Lower lobe of right lung (tissue), 2 donors: ENCODE measurements around the gene KRT28. TPM values are rescaled to one million over a fixed set of nuclear protein-coding genes. Genes with fewer than 3 reads are reported as not detected.

Experiments
- ATAC-seq, 2 donors: fragments of 200-7000 bp; cut with Tn5 transposase; one replicate each; pipeline ENCODE4 v1.9.1; 2020 to 2022; ENCODE audit warnings: mild to moderate bottlenecking in 2 of 2, moderate library complexity in 2 of 2
- DNase-seq: peaks from one replicate; pipeline ENCODE4 v3.0.0-alpha.2; 2020
- H3K27ac ChIP-seq: fragments of 200-600 bp; one replicate; pipeline ENCODE4 v1.8.0; 2022
- H3K27me3 ChIP-seq: fragments of 200-600 bp; one replicate; pipeline ENCODE4 v1.8.0; 2022; ENCODE audit warnings: low read depth
- H3K36me3 ChIP-seq: fragments of 200-600 bp; one replicate; pipeline ENCODE4 v1.8.0; 2022; ENCODE audit warnings: mild to moderate bottlenecking
- H3K4me1 ChIP-seq: fragments of 200-600 bp; one replicate; pipeline ENCODE4 v1.8.0; 2022
- H3K4me3 ChIP-seq: fragments of 200-600 bp; one replicate; pipeline ENCODE4 v1.8.0; 2022; ENCODE audit warnings: mild to moderate bottlenecking
- H3K9me3 ChIP-seq: fragments of 200-600 bp; one replicate; pipeline ENCODE4 v1.8.0; 2022
- intact Hi-C: fragments of 100-400 bp; cut with DNase I; formaldehyde crosslinking; loops from one replicate; pipeline ENCODE4 v1.11.0; 2022
- total RNA-seq: library from RNA; stranded (reverse); fragmentation: NEBNext Ultra II Directional; extraction: Animal tissue kit (Norgen Biotek cat#: 25700); gene quantifications from one replicate; pipeline ENCODE4 v1.2.1, GENCODE V29; 2021
- TF ChIP-seq, protein P1 (sequence below): fragments of 200-600 bp; IDR thresholded peaks from one replicate; pipeline ENCODE4 v1.8.0; 2022; ENCODE audit warnings: antibody characterized with exemption, mild to moderate bottlenecking
- donor health status: DM: no; HTN: yes; CAD: no; lungs with severe emphysema.

Gene KRT28
- total RNA-seq, 1 donor from 2014 or later = not detected

GRCh38 chr17:40763752-40764151 is 36.0 kb downstream of the KRT28 start:
- Histone ChIP-seq H3K36me3 (no peaks in the 10 kb centered on the region), H3K9me3 (peaks cover 34% of the 10 kb centered on the region), H3K27me3 (no peaks in the 10 kb centered on the region), H3K27ac (no peak overlapping the region), H3K4me3 (no peak overlapping the region), H3K4me1 (no peaks in the 10 kb centered on the region)
- ATAC-seq (no peak), DNase-seq (no peak)
- intact Hi-C loops = no loop called here
- TF ChIP-seq, protein P1, sequence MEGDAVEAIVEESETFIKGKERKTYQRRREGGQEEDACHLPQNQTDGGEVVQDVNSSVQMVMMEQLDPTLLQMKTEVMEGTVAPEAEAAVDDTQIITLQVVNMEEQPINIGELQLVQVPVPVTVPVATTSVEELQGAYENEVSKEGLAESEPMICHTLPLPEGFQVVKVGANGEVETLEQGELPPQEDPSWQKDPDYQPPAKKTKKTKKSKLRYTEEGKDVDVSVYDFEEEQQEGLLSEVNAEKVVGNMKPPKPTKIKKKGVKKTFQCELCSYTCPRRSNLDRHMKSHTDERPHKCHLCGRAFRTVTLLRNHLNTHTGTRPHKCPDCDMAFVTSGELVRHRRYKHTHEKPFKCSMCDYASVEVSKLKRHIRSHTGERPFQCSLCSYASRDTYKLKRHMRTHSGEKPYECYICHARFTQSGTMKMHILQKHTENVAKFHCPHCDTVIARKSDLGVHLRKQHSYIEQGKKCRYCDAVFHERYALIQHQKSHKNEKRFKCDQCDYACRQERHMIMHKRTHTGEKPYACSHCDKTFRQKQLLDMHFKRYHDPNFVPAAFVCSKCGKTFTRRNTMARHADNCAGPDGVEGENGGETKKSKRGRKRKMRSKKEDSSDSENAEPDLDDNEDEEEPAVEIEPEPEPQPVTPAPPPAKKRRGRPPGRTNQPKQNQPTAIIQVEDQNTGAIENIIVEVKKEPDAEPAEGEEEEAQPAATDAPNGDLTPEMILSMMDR = no peak

- DNase-seq (no peak), ATAC-seq (no peak)
- Histone ChIP-seq H3K36me3 (no peaks in the 10 kb centered on the region), H3K27me3 (no peaks in the 10 kb centered on the region), H3K4me3 (no peak overlapping the region), H3K9me3 (peaks cover 35% of the 10 kb centered on the region), H3K4me1 (no peaks in the 10 kb centered on the region), H3K27ac (no peak overlapping the region)
- intact Hi-C loops = no loop called here
- TF ChIP-seq, protein P1 = no peak
These were observed 39.4 kb downstream of the KRT28 start for GRCh38 chr17:40760105-40761016.

- Histone ChIP-seq H3K4me1 (no peaks in the 10 kb centered on the region), H3K9me3 (peaks cover 15% of the 10 kb centered on the region), H3K4me3 (no peak within 1 kb of the TSS), H3K27me3 (no peaks in the 10 kb centered on the region), H3K27ac (no peak within 1 kb of the TSS), H3K36me3 (no peaks in the 10 kb centered on the region)
- DNase-seq (no peak), ATAC-seq (no peak)
- intact Hi-C loops = no loop called here
- TF ChIP-seq, protein P1 = no peak
These were observed 44.5 kb downstream of the KRT28 start, which contains the start of gene KRT25 for GRCh38 chr17:40755231-40755630. KRT25 (minus strand) TSS chr17:40755331; CDS start chr17:40755271, 60 bp downstream.

DNA sequence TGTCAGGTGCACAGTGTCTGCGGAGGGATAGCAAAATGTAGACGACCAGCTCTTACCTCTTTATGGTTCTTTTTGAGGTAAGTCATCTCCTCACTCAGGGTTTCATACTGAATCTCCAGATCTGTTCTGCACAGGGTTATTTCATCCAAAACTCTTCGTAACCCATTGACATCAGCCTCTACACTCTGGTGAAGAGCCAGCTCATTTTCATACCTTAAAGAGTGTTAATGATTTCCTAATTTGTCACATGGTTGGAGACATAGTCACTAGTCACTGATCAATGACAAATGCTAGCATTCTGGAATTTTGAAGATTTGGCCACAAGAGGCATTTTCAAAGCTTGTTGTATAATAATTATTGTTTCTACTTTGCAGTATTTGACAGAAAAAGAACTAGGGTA is 46.0 kb downstream of the KRT28 start:
- intact Hi-C loops = no loop called here
- no peaks in the 10 kb centered on the region for H3K4me1 ChIP-seq
- no peak overlapping the region for H3K4me3 ChIP-seq
- no peak for ATAC-seq
- H3K27me3 ChIP-seq = peaks cover 8% of the 10 kb centered on the region
- DNase-seq = no peak
- peaks cover under 1% of the 10 kb centered on the region for H3K9me3 ChIP-seq
- TF ChIP-seq, protein P1 = no peak
- no peaks in the 10 kb centered on the region for H3K36me3 ChIP-seq
- H3K27ac ChIP-seq = no peak overlapping the region

- TF ChIP-seq, protein P1 = no peak
- H3K27ac ChIP-seq = no peak overlapping the region
- H3K36me3 ChIP-seq = no peaks in the 10 kb centered on the region
- H3K4me3 ChIP-seq = no peak overlapping the region
- intact Hi-C loops = no loop called here
- ATAC-seq (no peak), DNase-seq (no peak)
- H3K27me3 ChIP-seq = peaks cover 9% of the 10 kb centered on the region
- no peaks in the 10 kb centered on the region for H3K4me1 ChIP-seq
- H3K9me3 ChIP-seq = no peaks in the 10 kb centered on the region
These were observed 48.7 kb downstream of the KRT28 start for GRCh38 chr17:40751065-40751464.
